ENCODE measurements around the gene UVSSA.

DNA sequence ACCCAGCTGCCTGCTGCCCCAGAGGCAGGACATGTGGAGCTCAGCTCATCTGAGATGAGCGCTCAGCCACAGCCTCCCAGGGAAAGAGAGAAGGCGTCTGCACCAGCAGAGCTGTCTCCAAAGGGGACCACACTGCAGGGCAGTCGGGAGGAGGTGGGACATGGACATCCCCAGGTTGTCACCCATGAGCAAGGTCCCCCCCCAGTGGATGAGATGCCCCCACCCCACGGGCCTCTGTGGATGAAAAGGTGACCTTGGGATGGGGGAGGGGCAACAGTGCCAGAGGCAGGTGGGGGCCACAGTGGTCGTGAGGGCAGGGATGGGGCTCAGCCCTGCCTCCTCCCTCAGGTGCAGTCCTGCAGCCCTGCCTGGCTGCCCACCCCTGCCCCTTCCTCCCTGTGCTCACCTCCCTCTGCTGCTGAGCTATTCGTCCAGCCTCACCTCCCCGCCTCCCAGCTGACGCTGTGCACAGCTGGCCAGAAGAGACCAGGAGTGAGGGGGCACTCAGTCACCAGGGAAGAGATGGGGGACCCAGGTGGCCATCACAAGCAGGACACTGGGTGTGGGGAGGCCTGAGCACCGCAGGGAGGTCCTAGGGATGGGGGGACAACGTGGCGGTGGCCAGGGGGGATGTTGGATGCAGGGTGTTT is 49.9 kb downstream of the UVSSA start:
- TF ChIP-seq TP53 (CRISPR knock-in tag; IDR thresholded peaks at IDR 0.05) (no peak), TEAD4 (CRISPR knock-in tag; IDR thresholded peaks at IDR 0.05) (no peak), ZNF416 (CRISPR knock-in tag; IDR thresholded peaks at IDR 0.05) (no peak), ESRRA (CRISPR knock-in tag; IDR thresholded peaks at IDR 0.05; ENCODE audit: borderline replicate concordance) (no peak)
- TF ChIP-seq, protein P1, sequence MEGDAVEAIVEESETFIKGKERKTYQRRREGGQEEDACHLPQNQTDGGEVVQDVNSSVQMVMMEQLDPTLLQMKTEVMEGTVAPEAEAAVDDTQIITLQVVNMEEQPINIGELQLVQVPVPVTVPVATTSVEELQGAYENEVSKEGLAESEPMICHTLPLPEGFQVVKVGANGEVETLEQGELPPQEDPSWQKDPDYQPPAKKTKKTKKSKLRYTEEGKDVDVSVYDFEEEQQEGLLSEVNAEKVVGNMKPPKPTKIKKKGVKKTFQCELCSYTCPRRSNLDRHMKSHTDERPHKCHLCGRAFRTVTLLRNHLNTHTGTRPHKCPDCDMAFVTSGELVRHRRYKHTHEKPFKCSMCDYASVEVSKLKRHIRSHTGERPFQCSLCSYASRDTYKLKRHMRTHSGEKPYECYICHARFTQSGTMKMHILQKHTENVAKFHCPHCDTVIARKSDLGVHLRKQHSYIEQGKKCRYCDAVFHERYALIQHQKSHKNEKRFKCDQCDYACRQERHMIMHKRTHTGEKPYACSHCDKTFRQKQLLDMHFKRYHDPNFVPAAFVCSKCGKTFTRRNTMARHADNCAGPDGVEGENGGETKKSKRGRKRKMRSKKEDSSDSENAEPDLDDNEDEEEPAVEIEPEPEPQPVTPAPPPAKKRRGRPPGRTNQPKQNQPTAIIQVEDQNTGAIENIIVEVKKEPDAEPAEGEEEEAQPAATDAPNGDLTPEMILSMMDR (IDR thresholded peaks at IDR 0.05) = no peak
